Heart left ventricle (tissue), 16 donors: ENCODE data around the gene IL12RB2. TPM values are rescaled to one million over a fixed set of nuclear protein-coding genes. Genes with fewer than 3 reads are reported as not detected.

ENCODE experiments used
- ATAC-seq, 4 donors: fragments of 200-7000 bp; cut with Tn5 transposase; one replicate each; pipeline ENCODE4 v1.9.1; 2020 to 2022; ENCODE audit warnings: moderate library complexity in 4 of 4, mild to moderate bottlenecking in 3 of 4, moderate number of reproducible peaks in 1 of 4
- DNase-seq, 5 donors: peaks; one replicate each; pipeline ENCODE4 v3.0.0-alpha.2; 2020
- H3K27ac ChIP-seq, 12 donors: fragments of 200-600 bp; sonication (generic) in 4 of 12; one replicate each; pipeline versions ENCODE4 v1.5.0 to v1.8.0; 2016 to 2022; ENCODE audit warnings: mild to moderate bottlenecking in 2 of 12
- H3K27me3 ChIP-seq, 9 donors: fragments of 200-600 bp; sonication (generic) in 2 of 9; one replicate each; pipeline versions ENCODE4 v1.5.1 to v1.8.0; 2016 to 2022; ENCODE audit warnings: mild to moderate bottlenecking in 3 of 9
- H3K36me3 ChIP-seq, 9 donors: fragments of 200-600 bp; sonication (generic) in 2 of 9; one replicate each; pipeline versions ENCODE4 v1.5.0 to v1.8.0; 2018 to 2022; ENCODE audit warnings: mild to moderate bottlenecking in 2 of 9
- H3K4me1 ChIP-seq, 12 donors: fragments of 200-600 bp; sonication (generic) in 4 of 12; one replicate each; pipeline versions ENCODE4 v1.5.0 to v1.8.0; 2016 to 2022; ENCODE audit warnings: mild to moderate bottlenecking in 3 of 12
- H3K4me3 ChIP-seq, 12 donors: fragments of 200-600 bp; sonication (generic) in 4 of 12; one replicate each; pipeline versions ENCODE4 v1.5.0 to v1.8.0; 2017 to 2022; ENCODE audit warnings: mild to moderate bottlenecking in 9 of 12, moderate library complexity in 4 of 12
- H3K9me3 ChIP-seq, 12 donors: fragments of 200-600 bp; sonication (generic) in 4 of 12; one replicate each; pipeline versions ENCODE4 v1.5.0 to v1.8.0; 2016 to 2022; ENCODE audit warnings: mild to moderate bottlenecking in 1 of 12
- POLR2A ChIP-seq, 2 donors: fragments of 450-650 bp; IDR thresholded peaks; one replicate each; pipeline ENCODE4 v1.6.1; 2017; ENCODE audit warnings: antibody characterized with exemption in 2 of 2, mild to moderate bottlenecking in 2 of 2, moderate library complexity in 2 of 2
- WGBS, 4 donors: extraction: QIAGEN DNeasy Blood & Tissue Kit in 2 of 4; methylation state at CpG; one replicate each; pipeline versions ENCODE4 v1.1.5 to v1.1.7; 2013 to 2018; 5-methylcytosine and 5-hydroxymethylcytosine counted together
- intact Hi-C, 10 donors: fragments of 100-400 bp; cut with DNase I; formaldehyde crosslinking; loops; one replicate each; pipeline versions ENCODE4 v1.11.1 to v1.14.2; 2022
- polyA plus RNA-seq, 2 donors: library from polyadenylated mRNA; stranded (reverse); fragments of 200-250 nt; gene quantifications; one replicate each; pipeline ENCODE4 v1.2.3, GENCODE V29; 2013
- total RNA-seq, 9 donors: library from RNA; depleted of rRNA in 2 of 9; stranded (reverse); fragments of >200 nt in 2 of 9; fragmentation: NEBNext Ultra II Directional in 3 of 9; extraction: Animal tissue kit (Norgen Biotek cat#: 25700) in 3 of 9; gene quantifications; one replicate each; pipeline versions ENCODE4 v1.1.0 to v1.2.4, GENCODE V29; 2016 to 2023
- TF ChIP-seq, protein P1 (sequence below), 12 donors: fragments of 200-600 bp; sonication (generic) in 4 of 12; IDR thresholded peaks; one replicate each; pipeline versions ENCODE4 v1.5.0 to v1.8.0; 2018 to 2022; ENCODE audit warnings: antibody characterized with exemption in 12 of 12, mild to moderate bottlenecking in 5 of 12
- donor health status: ischemic (EF 13 %, LVEDD 7.1; RV severe dilation, severe dysfunction).
- donor health status: healthy with polysubstance abuse.
- donor health status: DM: no; HTN: yes; CAD: no.
- donor health status: DM: no; HTN: no; CAD: no.
- donor health status: ischemic (EF 25% LVEDD 6.9; RV normal size, moderate dysfunction).
- donor health status: ischemic (EF 25% LVEDD 5.7; RV mildly dilated, moderate dysfunction).
- donor health status: healthy.
- donor health status: DM: yes; HTN: yes; CAD: no.
- donor health status: ischemic (EF 35%, LVEDD 5.7; RV mildly dilated, moderate dysfunction).
- donor health status: nonischemic (EF 11% LVEDD 7.7; RV severe dilation, severe dysfunction).
- donor health status: DM: yes; HTN: yes; CAD: no.
- donor health status: PGD.
- donor health status: ischemic (EF 29% LVEDD 5.4; RV normal size, mild dysfunction).
- donor health status: nonischemic (EF 23%, LVEDD 6.1; RV moderate dilation, normal function).

Gene IL12RB2
- total and polyA plus RNA-seq, 11 donors, result 0.04 to 1.9 (median 0.36) TPM; not detected in 2

- no peaks in the 10 kb centered on the region for H3K27me3 ChIP-seq
- DNase-seq, result no peak
- H3K9me3 ChIP-seq, result no peaks in the 10 kb centered on the region
- H3K27ac ChIP-seq, result no peak overlapping the region
- intact Hi-C loops, result no loop called here
- no peaks in the 10 kb centered on the region for H3K4me1 ChIP-seq
- WGBS, 4 donors, result 33 to 100% (median 71%) methylated on average over 1 of the region's 1 CpG
- no peaks in the 10 kb centered on the region for H3K36me3 ChIP-seq
- no peak for TF ChIP-seq POLR2A (IDR thresholded peaks at IDR 0.05)
- TF ChIP-seq, protein P1, sequence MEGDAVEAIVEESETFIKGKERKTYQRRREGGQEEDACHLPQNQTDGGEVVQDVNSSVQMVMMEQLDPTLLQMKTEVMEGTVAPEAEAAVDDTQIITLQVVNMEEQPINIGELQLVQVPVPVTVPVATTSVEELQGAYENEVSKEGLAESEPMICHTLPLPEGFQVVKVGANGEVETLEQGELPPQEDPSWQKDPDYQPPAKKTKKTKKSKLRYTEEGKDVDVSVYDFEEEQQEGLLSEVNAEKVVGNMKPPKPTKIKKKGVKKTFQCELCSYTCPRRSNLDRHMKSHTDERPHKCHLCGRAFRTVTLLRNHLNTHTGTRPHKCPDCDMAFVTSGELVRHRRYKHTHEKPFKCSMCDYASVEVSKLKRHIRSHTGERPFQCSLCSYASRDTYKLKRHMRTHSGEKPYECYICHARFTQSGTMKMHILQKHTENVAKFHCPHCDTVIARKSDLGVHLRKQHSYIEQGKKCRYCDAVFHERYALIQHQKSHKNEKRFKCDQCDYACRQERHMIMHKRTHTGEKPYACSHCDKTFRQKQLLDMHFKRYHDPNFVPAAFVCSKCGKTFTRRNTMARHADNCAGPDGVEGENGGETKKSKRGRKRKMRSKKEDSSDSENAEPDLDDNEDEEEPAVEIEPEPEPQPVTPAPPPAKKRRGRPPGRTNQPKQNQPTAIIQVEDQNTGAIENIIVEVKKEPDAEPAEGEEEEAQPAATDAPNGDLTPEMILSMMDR (IDR thresholded peaks at IDR 0.05), result no peak
- H3K4me3 ChIP-seq, result no peak overlapping the region
- no peak for ATAC-seq
Observed at GRCh38 chr1:67359592-67359991, 51.9 kb downstream of the IL12RB2 start.

- Histone ChIP-seq H3K9me3 (no peaks in the 10 kb centered on the region), H3K36me3 (no peaks in the 10 kb centered on the region), H3K27me3 (no peaks in the 10 kb centered on the region), H3K4me3 (no peak overlapping the region), H3K27ac (no peak overlapping the region), H3K4me1 (no peaks in the 10 kb centered on the region)
- no peak for ATAC-seq
- TF ChIP-seq, protein P1 (IDR thresholded peaks at IDR 0.05), result no peak
- no peak for TF ChIP-seq POLR2A (IDR thresholded peaks at IDR 0.05)
- no peak for DNase-seq
- WGBS, 4 donors, result 90 to 97% (median 95%) methylated on average over 5 of the region's 5 CpGs
- intact Hi-C loops, result no loop called here
Observed at GRCh38 chr1:67361641-67362040, 54.0 kb downstream of the IL12RB2 start.

DNA sequence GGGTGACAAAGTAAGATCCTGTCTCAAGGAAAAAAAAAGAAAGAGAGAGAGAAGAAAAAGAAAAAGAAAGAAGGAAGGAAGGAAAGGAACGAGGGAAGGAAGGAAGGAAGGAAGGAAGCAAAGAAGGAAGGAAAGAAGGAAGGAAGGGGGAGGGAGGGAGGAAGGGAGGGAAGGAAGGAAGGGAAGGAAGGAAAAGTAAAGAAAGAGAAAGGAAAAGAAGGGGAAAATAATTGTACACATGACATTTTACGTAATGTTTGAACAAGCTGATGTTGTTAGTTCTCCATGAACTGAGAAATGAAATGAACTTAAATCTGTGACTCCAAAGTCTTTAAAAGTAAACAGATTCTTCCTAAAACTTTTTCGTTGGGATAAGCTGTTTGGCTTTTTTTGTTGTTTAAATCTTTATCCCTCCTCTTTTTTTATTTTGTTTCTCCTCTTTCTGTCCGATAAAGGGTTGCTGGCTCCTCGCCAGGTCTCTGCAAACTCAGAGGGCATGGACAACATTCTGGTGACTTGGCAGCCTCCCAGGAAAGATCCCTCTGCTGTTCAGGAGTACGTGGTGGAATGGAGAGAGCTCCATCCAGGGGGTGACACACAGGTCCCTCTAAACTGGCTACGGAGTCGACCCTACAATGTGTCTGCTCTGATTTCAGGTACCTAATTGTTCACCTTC is 59.8 kb downstream of the IL12RB2 start:
- 34 to 46% (median 42%) methylated on average over 8 of the region's 8 CpGs for WGBS, 4 donors
- intact Hi-C loops, result no loop called here
- peak in 1 of 4 donors; percentile 53 for ATAC-seq

DNA sequence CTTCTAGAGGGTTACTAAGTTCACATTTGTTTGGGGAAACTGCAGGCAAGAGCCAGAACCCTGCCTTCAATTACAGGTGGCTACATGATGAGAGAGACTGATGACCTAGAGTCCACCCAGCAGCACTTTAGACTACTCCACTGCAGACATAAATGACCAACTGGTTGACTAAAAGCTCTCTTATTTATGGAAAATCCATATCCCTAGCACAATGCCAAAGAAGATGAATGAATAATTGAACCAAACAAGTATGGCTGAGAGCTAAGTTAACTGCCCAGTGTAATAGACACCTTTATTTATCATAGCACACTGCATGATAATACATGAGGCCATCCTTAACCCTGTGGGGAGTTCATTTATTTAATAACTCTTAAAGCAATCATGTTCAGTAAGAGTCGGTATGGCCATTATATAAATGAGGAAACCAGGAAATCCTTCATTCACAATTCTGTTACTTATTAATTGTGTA is 60.4 kb downstream of the IL12RB2 start:
- Histone ChIP-seq H3K36me3 (no peaks in the 10 kb centered on the region), H3K27ac (no peak overlapping the region), H3K9me3 (no peaks in the 10 kb centered on the region), H3K4me1 (peaks cover 0 to 6% (median 0%) of the 10 kb centered on the region in 12 donors), H3K4me3 (no peak overlapping the region), H3K27me3 (no peaks in the 10 kb centered on the region)
- WGBS, 4 donors, result 83 to 94% (median 87%) methylated on average over 1 of the region's 1 CpG
- DNase-seq (no peak), ATAC-seq (no peak)
- intact Hi-C loops, result no loop called here
- TF ChIP-seq, protein P1 (IDR thresholded peaks at IDR 0.05), result no peak
- no peak for TF ChIP-seq POLR2A (IDR thresholded peaks at IDR 0.05)

More for the DNA sequence above, 59.8 kb downstream of the IL12RB2 start:
- no peaks in the 10 kb centered on the region for H3K36me3 ChIP-seq
- H3K4me1 ChIP-seq, result peaks cover 0 to 6% (median 0%) of the 10 kb centered on the region in 12 donors
- no peak overlapping the region for H3K27ac ChIP-seq
- no peak overlapping the region for H3K4me3 ChIP-seq
- H3K9me3 ChIP-seq, result no peaks in the 10 kb centered on the region
- no peaks in the 10 kb centered on the region for H3K27me3 ChIP-seq
- no peak for TF ChIP-seq POLR2A (IDR thresholded peaks at IDR 0.05)
- TF ChIP-seq, protein P1 (IDR thresholded peaks at IDR 0.05), result peak in 2 of 12 donors; percentile 19 to 28
- DNase-seq, result peak in 4 of 5 donors; percentile 44 to 70 (median 56)
